Glutamatergic neuron (in vitro differentiated cells): ENCODE results near the gene PLCB4. TPM values are rescaled to one million over a fixed set of nuclear protein-coding genes. Genes with fewer than 3 reads are reported as not detected.

Source experiments
- DNase-seq: peaks from one replicate; pipeline ENCODE4 v3.0.0; 2022
- H3K27ac Mint-ChIP-seq: one replicate; pipeline ENCODE4 v1.8.0; 2020; ENCODE audit warnings: mild to moderate bottlenecking, mixed read lengths, inconsistent platforms; ENCODE audit not compliant: unreplicated experiment
- H3K27me3 Mint-ChIP-seq: one replicate; pipeline ENCODE4 v1.8.0; 2020; ENCODE audit warnings: mild to moderate bottlenecking, moderate library complexity, mixed read lengths, inconsistent platforms; ENCODE audit not compliant: unreplicated experiment
- H3K36me3 Mint-ChIP-seq: one replicate; pipeline ENCODE4 v1.8.0; 2020; ENCODE audit warnings: mild to moderate bottlenecking, mixed read lengths, inconsistent platforms; ENCODE audit not compliant: unreplicated experiment
- H3K4me1 Mint-ChIP-seq: one replicate; pipeline ENCODE4 v1.8.0; 2020; ENCODE audit warnings: mild to moderate bottlenecking, low read depth, mixed read lengths, inconsistent platforms; ENCODE audit not compliant: unreplicated experiment
- H3K4me3 Mint-ChIP-seq: one replicate; pipeline ENCODE4 v1.8.0; 2020; ENCODE audit warnings: mild to moderate bottlenecking, mixed read lengths, inconsistent platforms; ENCODE audit not compliant: unreplicated experiment
- H3K9me3 Mint-ChIP-seq: one replicate; pipeline ENCODE4 v1.8.0; 2020; ENCODE audit warnings: mild to moderate bottlenecking, moderate library complexity, mixed read lengths, inconsistent platforms; ENCODE audit not compliant: unreplicated experiment
- total RNA-seq: library from RNA; stranded (reverse); fragmentation: NEBNext Ultra II Directional; extraction: Animal tissue kit (Norgen Biotek cat#: 25700); gene quantifications from one replicate; pipeline ENCODE4 v1.2.1, GENCODE V29; 2021; ENCODE audit not compliant: unreplicated experiment
- TF ChIP-seq, protein P1 (sequence below): fragments of 200-600 bp; sonication (generic); IDR thresholded peaks from one replicate; pipeline ENCODE4 v1.5.0; 2021; ENCODE audit not compliant: partially characterized antibody, unreplicated experiment

Gene PLCB4
- total RNA-seq, 1 donor from 2014 or later = 28.9 TPM

DNA sequence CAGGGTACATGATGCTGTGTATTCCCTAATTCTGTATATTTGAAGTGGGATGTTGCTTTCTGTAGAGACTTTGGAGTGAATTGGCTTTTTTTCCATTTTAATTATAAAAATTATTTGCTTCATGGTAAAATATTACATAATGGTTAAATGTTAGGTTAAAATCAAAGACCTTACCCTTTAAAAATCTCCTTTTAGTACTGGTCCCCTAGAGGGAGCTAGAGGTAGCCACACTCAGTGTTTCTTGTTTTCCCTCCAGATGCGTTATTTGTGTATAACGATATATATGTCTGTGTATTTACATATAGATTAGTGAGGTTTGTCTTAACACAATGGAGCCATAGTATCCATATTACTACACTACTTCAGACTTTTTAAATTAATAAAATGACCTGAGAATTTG, 146.7 kb downstream of the PLCB4 start:
- no peaks in the 10 kb centered on the region for H3K36me3 Mint-ChIP-seq
- H3K27ac Mint-ChIP-seq = no peak overlapping the region
- peaks cover 2% of the 10 kb centered on the region for H3K9me3 Mint-ChIP-seq
- H3K4me1 Mint-ChIP-seq = peaks cover 9% of the 10 kb centered on the region
- no peak for DNase-seq
- TF ChIP-seq, protein P1, sequence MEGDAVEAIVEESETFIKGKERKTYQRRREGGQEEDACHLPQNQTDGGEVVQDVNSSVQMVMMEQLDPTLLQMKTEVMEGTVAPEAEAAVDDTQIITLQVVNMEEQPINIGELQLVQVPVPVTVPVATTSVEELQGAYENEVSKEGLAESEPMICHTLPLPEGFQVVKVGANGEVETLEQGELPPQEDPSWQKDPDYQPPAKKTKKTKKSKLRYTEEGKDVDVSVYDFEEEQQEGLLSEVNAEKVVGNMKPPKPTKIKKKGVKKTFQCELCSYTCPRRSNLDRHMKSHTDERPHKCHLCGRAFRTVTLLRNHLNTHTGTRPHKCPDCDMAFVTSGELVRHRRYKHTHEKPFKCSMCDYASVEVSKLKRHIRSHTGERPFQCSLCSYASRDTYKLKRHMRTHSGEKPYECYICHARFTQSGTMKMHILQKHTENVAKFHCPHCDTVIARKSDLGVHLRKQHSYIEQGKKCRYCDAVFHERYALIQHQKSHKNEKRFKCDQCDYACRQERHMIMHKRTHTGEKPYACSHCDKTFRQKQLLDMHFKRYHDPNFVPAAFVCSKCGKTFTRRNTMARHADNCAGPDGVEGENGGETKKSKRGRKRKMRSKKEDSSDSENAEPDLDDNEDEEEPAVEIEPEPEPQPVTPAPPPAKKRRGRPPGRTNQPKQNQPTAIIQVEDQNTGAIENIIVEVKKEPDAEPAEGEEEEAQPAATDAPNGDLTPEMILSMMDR = peak; percentile 28
- peaks cover 1% of the 10 kb centered on the region for H3K27me3 Mint-ChIP-seq
- H3K4me3 Mint-ChIP-seq = no peak overlapping the region

DNA sequence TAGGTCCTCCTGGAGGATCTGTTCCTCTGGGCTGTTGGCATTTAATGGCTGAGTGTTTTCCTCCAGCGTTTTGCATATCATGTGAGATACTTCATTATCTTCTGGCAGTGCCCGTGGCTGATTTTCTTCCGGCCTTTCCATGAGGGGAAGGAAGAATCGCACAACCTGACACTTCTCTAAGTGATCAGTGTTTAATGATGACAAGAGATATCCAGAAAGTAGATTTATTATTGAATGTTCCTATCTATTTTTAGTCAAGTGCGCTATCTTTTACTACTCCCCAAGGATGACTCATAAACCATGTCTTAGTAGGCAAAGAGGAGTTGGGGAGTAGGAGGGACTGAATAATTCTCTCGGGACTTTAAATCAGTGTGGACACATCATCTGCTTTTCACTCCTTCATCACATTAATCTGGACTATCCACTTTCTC, 149.7 kb downstream of the PLCB4 start:
- no peak for DNase-seq
- Mint-ChIP-seq H3K4me3 (no peak overlapping the region), H3K27me3 (no peaks in the 10 kb centered on the region), H3K9me3 (peaks cover 2% of the 10 kb centered on the region), H3K36me3 (no peaks in the 10 kb centered on the region), H3K27ac (no peak overlapping the region), H3K4me1 (peaks cover 12% of the 10 kb centered on the region)
- TF ChIP-seq, protein P1 = no peak

DNA sequence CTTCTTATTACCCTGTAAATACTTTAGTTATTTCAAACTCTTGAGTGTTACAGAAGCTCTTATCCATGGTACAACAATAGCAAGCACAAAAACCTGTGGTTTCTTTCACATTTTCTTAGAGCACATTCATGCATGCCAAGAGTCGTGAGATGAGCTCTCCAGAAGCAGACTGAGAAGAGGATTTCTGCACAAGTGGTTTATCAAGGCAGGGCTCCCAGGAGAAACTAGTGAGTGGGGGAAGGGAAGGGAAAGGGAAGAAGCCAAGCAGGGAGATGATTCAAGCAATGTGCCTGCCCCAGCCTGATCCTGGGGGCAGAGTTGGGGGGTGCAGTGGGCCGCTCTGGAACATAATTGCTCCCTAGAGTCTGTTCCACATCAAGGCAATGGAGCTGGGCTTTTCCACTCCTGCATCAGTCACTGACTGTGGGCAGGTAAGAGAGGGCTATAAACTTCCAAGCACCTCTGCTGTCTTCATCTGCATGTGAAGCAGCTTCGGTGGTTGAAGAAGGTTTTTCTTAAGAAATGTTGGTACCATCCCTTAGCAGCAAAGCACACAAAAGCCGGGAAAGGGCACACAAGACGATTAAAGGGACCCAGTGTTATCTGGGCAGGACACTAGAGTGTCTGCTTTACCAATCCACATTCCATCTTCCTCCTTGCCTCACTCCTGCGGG, 152.1 kb downstream of the PLCB4 start:
- DNase-seq = no peak
- H3K36me3 Mint-ChIP-seq = no peaks in the 10 kb centered on the region
- TF ChIP-seq, protein P1 = no peak
- H3K4me3 Mint-ChIP-seq = no peak overlapping the region
- no peak overlapping the region for H3K27ac Mint-ChIP-seq
- peaks cover 2% of the 10 kb centered on the region for H3K9me3 Mint-ChIP-seq
- no peaks in the 10 kb centered on the region for H3K27me3 Mint-ChIP-seq
- H3K4me1 Mint-ChIP-seq = peaks cover 18% of the 10 kb centered on the region

DNA sequence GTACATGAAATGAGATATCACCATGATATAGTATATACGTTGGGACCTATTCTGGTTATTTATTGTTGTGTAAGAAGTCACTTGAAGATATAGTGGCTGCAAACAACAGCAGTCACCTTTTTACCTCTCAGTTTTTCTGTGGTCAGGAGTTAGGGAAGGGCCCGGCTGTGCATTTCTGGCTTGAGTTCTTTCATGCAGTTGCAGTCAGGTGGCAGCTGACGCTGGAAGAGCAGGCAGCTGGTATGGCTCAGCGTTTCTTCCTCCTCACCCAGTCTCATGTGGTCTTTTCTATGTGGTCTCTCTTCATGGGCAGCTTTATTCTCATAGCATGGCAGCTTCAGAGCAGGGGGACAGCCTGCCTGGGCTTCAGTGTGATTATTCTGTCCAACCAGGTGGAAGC, 154.4 kb downstream of the PLCB4 start:
- no peaks in the 10 kb centered on the region for H3K9me3 Mint-ChIP-seq
- H3K4me3 Mint-ChIP-seq = no peak overlapping the region
- TF ChIP-seq, protein P1 = no peak
- no peaks in the 10 kb centered on the region for H3K36me3 Mint-ChIP-seq
- DNase-seq = no peak
- H3K27ac Mint-ChIP-seq = no peak overlapping the region
- H3K4me1 Mint-ChIP-seq = peaks cover 20% of the 10 kb centered on the region
- no peaks in the 10 kb centered on the region for H3K27me3 Mint-ChIP-seq

DNA sequence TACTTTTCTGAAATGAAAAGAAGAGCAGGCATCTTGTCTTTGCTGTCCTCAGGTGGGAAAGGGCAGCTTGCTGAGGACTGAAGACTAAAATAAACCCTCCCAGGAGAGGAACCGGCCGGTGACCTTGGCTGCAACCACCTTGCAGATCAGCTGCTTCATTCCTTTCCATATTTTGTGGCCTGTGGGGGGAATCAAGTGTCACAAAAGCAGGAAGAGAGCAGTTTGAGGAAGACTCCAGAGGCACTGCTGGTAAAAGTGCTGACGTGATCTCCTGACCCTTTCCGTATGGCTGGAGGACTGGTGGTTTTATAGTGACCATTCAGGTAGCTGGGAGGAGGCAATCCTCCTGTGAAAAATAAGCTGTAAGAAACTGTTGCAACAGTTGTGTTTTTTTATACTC, 157.0 kb downstream of the PLCB4 start:
- Mint-ChIP-seq H3K9me3 (no peaks in the 10 kb centered on the region), H3K27ac (no peak overlapping the region), H3K36me3 (no peaks in the 10 kb centered on the region), H3K4me1 (peaks cover 8% of the 10 kb centered on the region), H3K4me3 (no peak overlapping the region), H3K27me3 (no peaks in the 10 kb centered on the region)
- no peak for DNase-seq
- TF ChIP-seq, protein P1 = no peak
